KOPT-K1 (cell line): Measurements from ENCODE around the gene PPP2R2B.

Experiments
- H3K27ac ChIP-seq: fragments of 200-600 bp; sonication (generic); 2 replicates; pipeline ENCODE4 v1.5.1; 2016; ENCODE audit warnings: antibody characterized with exemption, mild to moderate bottlenecking, low read depth, low read length; ENCODE audit not compliant: poor library complexity, severe bottlenecking
- H3K36me3 ChIP-seq: fragments of 200-600 bp; sonication (generic); 2 replicates; pipeline ENCODE4 v1.5.1; 2017; ENCODE audit warnings: antibody characterized with exemption, mild to moderate bottlenecking, low read length, moderate library complexity; ENCODE audit not compliant: insufficient read depth
- H3K9me3 ChIP-seq: fragments of 200-600 bp; sonication (generic); 2 replicates; pipeline ENCODE4 v1.5.1; 2017; ENCODE audit warnings: antibody characterized with exemption, low read length, mild to moderate bottlenecking; ENCODE audit not compliant: insufficient read depth, poor library complexity, severe bottlenecking

The PPP2R2B gene

GRCh38 chr5:146641941-146642340, 236.6 kb downstream of the PPP2R2B start:
- H3K27ac ChIP-seq, result no peak overlapping the region
- no peaks in the 10 kb centered on the region for H3K36me3 ChIP-seq
- no peaks in the 10 kb centered on the region for H3K9me3 ChIP-seq

- H3K9me3 ChIP-seq, result no peaks in the 10 kb centered on the region
- no peaks in the 10 kb centered on the region for H3K36me3 ChIP-seq
- no peak overlapping the region for H3K27ac ChIP-seq
Measured at GRCh38 chr5:146640285-146640896, 238.2 kb downstream of the PPP2R2B start.

- Histone ChIP-seq H3K9me3 (no peaks in the 10 kb centered on the region), H3K36me3 (no peaks in the 10 kb centered on the region), H3K27ac (no peak overlapping the region)
Measured at GRCh38 chr5:146635443-146635842, 243.1 kb downstream of the PPP2R2B start.

- no peaks in the 10 kb centered on the region for H3K9me3 ChIP-seq
- H3K27ac ChIP-seq, result no peak overlapping the region
- H3K36me3 ChIP-seq, result no peaks in the 10 kb centered on the region
Measured at GRCh38 chr5:146633323-146633764, 245.2 kb downstream of the PPP2R2B start.

- H3K9me3 ChIP-seq, result no peaks in the 10 kb centered on the region
- H3K36me3 ChIP-seq, result no peaks in the 10 kb centered on the region
- no peak overlapping the region for H3K27ac ChIP-seq
Measured at GRCh38 chr5:146632620-146633322, 245.8 kb downstream of the PPP2R2B start.

- Histone ChIP-seq H3K27ac (no peak overlapping the region), H3K9me3 (no peaks in the 10 kb centered on the region), H3K36me3 (no peaks in the 10 kb centered on the region)
Measured at GRCh38 chr5:146630472-146630871, 248.1 kb downstream of the PPP2R2B start.

GRCh38 chr5:146628950-146629349, 249.6 kb downstream of the PPP2R2B start:
- Histone ChIP-seq H3K9me3 (no peaks in the 10 kb centered on the region), H3K27ac (no peak overlapping the region), H3K36me3 (no peaks in the 10 kb centered on the region)

GRCh38 chr5:146626936-146627335, 251.6 kb downstream of the PPP2R2B start:
- no peaks in the 10 kb centered on the region for H3K36me3 ChIP-seq
- H3K27ac ChIP-seq, result no peak overlapping the region
- H3K9me3 ChIP-seq, result no peaks in the 10 kb centered on the region

GRCh38 chr5:146624179-146624578, 254.4 kb downstream of the PPP2R2B start:
- no peak overlapping the region for H3K27ac ChIP-seq
- H3K36me3 ChIP-seq, result no peaks in the 10 kb centered on the region
- H3K9me3 ChIP-seq, result no peaks in the 10 kb centered on the region

- Histone ChIP-seq H3K27ac (no peak overlapping the region), H3K9me3 (no peaks in the 10 kb centered on the region), H3K36me3 (no peaks in the 10 kb centered on the region)
Measured at GRCh38 chr5:146623666-146624065, 254.9 kb downstream of the PPP2R2B start.

- Histone ChIP-seq H3K27ac (no peak overlapping the region), H3K36me3 (no peaks in the 10 kb centered on the region), H3K9me3 (no peaks in the 10 kb centered on the region)
Measured at GRCh38 chr5:146623009-146623408, 255.5 kb downstream of the PPP2R2B start.

- H3K9me3 ChIP-seq, result no peaks in the 10 kb centered on the region
- H3K36me3 ChIP-seq, result no peaks in the 10 kb centered on the region
Measured at GRCh38 chr5:146622391-146622790, 256.2 kb downstream of the PPP2R2B start.

GRCh38 chr5:146620669-146621051, 257.9 kb downstream of the PPP2R2B start:
- H3K36me3 ChIP-seq, result no peaks in the 10 kb centered on the region
- H3K27ac ChIP-seq, result no peak overlapping the region
- H3K9me3 ChIP-seq, result no peaks in the 10 kb centered on the region

More at GRCh38 chr5:146622391-146622790, 256.2 kb downstream of the PPP2R2B start:
- no peak overlapping the region for H3K27ac ChIP-seq

- Histone ChIP-seq H3K9me3 (no peaks in the 10 kb centered on the region), H3K36me3 (no peaks in the 10 kb centered on the region), H3K27ac (no peak overlapping the region)
Measured at GRCh38 chr5:146620031-146620668, 258.4 kb downstream of the PPP2R2B start.

GRCh38 chr5:146618434-146618833, 260.1 kb downstream of the PPP2R2B start:
- H3K27ac ChIP-seq, result no peak overlapping the region
- H3K9me3 ChIP-seq, result no peaks in the 10 kb centered on the region
- no peaks in the 10 kb centered on the region for H3K36me3 ChIP-seq
